NCI-H187 treated with DMSO at 0.1 percent for 48 hours (cell line): ENCODE results near the gene PLPPR2.
A peak's percentile ranks its signal among the peaks of the same experiment; 100 is the strongest.
"Not testable (repeated sequence)": the region's sequence is repeated elsewhere in the genome, so short reads cannot be mapped to it uniquely, and the experiment has no call there.

ENCODE experiments used
- DNase-seq: peaks from one replicate; lab custom pipeline; 2025; lab: John Stamatoyannopoulos, UW

PLPPR2 gene, protein sequence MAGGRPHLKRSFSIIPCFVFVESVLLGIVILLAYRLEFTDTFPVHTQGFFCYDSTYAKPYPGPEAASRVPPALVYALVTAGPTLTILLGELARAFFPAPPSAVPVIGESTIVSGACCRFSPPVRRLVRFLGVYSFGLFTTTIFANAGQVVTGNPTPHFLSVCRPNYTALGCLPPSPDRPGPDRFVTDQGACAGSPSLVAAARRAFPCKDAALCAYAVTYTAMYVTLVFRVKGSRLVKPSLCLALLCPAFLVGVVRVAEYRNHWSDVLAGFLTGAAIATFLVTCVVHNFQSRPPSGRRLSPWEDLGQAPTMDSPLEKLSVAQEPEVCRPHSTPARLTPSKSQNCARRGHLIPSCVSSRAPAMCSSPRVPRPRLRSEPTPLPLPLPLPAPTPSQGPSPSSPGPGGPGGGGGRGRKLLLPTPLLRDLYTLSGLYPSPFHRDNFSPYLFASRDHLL

DNA sequence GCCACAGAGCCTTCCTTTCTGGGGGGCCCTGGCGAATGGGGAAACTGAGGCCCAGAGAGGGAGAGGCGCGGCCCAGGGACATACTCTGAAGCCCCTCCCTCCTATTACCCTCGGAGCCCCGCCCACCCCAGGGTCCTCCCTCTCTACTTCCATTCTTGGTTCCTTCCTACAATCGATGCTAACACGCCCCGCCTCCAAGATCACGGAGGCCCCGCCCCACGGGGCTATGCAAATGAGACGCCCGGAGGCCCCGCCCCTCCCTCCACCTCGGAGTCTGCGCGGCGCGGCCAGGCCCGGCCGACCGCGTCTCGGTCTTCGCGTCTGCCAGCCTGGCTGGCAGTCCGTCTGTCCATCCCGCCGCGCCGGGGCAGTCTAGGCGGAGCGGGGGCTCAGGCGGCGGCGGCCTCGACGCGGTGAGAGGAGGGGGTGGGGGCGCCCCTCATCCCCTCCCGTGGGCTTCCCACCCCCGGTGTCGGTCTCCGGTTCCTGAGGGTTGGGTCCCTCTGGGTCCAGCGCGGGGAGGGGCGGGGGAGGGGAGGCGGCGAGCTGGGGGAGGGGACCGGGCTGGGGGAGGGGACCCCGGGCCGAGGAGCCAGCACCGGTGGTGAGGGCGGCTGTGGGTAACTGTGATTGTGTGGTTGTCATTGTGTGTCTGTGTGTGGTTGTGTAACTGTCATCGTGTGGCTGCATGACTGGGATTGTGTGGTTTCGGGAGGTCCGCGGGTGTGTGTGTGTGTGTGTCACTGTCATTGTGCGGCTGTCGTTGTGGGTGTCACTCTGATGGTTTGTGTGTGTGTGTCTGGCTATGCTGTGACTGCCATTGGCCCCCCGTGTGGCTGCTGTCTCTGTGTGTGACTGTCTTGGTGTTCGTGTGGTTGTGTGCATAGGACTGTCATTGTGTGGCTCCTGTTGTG, at the start of gene PLPPR2:
TSS of gene PLPPR2 (plus strand) at position 273 of the 914 bp plus-strand sequence. CDS start 2,242 bp downstream, outside the sequence.
- DNase-seq: peak; percentile 2

DNA sequence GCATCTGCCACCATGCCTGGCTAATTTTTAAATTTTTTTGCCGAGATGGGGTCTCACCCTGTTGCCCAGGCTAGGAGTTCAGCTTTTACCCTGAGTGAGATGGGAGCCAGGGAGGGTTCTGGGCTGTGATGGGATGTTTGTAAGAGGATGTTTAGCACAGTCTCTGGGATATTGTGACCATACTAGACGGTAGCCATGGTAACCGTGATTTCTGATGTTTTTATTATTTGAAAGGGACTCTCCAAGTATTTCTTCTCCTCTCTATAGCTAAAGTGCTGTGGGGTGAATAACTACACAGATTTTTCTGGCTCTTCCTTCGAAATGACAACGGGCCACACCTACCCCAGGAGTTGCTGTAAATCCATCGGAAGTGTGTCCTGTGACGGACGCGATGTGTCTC, 48.9 kb upstream of the PLPPR2 start:
- no peak for DNase-seq

DNA sequence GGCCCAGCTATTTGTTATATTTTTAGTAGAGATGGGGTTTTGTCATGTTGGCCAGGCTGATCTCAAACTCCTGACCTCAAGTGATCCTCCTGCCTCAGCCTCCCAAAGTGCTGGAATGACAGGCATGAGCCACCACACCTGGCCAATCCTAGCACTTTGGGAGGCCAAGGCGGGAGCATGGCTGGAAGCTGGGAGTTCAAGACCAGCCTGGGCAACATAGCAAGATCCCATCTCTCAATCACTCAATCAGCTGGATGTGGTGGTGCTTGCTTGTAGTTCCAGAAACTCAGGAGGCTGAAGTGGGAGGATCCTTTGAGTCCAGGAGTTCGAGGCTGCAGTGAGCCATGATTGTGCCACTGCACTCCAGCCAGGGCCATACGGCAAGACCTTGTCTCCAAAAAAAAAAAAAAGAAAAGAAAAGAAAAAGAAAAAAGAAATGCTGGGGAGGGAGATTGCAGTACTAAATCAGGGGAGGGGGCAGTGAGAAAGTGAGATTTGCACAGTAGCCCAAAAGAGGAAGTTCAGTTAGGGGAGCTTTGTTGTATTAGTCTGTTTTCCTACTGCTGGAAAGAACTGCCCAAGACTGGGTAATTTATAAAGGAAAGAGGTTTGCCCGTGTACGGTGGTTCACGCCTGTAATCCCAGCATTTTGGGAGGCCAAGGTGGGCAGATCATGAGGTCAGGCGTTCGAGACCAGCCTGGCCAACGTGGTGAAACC, 34.8 kb upstream of the PLPPR2 start:
- DNase-seq: not testable (repeated sequence)

DNA sequence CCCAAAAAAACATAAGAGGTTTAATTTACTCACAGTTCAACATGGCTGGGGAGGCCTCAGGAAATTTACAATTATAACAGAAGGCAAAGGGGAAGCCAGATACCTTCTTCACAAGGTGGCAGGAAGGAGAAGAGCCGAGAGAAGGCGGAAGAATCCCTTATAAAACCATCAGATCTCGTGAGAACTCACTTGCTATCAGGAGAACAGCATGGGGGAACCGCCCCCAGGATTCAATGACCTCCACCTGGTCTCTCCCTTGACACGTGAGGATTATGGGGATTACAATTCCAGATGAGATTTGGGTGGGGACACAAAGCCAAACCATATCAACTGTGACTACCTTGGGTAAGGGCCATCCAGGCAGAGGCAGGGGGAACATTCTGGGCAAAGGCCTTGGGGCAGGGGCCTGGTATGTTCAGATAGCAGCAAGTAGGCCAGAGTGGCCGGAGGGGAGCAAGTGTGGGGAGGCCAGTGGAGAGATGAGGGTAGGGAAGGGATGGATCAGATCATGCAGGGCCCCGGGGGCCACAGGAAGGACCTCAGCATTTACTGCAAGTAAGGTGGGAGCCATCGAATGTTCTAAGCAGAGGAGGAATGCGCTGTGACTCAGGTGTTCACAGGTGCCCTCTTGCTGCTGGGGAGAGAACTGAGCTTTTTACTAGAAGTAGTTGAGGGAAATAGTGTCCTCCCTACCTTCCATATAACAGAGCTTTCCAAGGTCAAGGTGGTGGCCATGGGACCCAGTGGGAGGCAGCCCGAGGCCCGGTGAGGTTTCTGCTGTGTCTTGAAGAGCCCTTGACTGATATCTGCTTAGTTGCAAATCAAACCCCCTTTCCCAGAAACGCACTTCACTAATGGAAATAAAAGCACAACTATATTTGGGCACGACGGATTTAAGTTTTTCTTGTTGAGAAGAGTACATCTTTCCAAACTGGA, 33.8 kb upstream of the PLPPR2 start:
- DNase-seq: no peak

DNA sequence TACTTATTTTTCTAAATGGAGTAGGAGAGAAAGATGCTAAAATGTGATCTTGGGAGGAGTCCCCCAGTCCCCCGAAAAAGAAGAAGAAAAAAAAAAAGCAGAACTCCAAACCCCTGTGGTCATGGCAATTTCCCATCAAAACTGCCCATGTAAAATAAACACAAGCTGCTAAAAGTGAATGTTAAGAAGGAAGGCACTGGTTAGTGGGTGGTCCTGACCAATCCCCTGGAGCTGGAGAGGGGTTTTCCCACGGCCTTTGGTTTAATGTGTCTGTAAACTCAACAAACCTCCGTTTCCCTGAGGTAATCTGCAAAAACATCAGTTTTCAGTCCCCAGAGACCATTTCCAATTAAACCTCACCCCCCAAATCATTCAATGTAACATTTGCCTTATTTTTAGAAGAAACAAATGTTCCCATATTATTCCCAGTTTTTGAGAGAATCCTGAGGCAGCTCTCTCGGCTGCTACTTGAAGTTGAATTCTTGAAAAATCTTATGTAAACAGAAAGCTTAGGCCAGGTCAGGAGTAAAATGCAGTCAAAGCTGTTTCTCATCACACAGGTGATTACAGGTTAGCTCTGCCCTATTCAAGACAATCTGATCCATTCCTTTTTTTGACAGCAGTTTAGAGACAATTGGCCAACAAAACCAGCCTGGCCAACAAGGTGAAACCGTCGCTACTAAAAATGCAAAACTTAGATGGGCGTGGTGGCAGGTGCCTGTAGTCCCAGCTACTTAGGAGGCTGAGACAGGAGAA, 32.8 kb upstream of the PLPPR2 start:
- no peak for DNase-seq

DNA sequence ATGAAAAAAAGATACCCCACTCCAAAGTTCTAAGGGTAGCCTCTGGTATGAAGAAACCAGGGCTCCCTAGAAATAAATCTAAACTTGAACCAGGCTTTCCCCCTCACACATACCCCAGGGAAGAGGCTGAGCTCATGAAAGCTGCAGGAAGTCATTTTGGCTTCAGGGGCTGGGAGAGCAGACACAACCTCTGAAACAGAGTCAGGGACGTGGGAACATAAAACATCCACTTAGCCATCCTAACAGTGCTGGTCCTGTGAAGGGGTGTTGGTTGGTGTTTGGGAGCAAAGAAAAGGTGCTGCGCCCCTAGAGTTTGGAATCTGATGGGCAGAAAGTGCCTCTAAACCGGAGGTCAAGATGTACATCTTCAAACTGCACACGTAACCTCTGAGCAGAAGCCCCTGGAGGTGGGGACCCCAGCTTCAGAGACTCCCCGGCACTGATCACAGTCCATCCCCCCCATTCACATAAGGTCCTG, 31.6 kb upstream of the PLPPR2 start:
- DNase-seq: no peak

DNA sequence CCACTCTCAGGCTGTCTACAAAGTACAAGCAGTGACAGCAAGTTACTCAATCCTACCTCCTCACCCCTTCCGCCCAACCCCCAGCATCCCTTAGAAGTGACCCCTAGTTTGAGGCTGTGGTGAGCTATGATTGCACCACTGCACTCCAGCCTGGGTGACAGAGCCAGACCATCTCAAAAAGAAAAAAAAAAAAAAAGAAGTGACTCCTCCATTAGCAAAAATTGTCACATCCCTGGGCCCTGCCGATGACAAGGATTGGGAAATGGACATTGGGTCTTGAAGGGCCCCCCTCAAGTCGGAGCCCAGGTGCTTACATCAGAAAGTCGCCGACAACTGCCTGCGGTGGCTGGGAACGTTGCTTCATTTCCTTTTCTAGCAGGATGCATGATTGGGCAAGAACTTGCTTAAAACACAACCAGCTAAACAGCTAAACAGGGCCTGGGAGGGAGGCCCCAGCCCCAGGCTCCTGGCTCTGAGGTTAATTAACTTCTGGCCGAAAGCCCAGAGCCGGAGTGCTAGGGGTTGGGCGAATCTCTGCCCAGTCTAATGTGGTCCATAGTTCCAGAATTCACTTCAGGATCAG, 31.1 kb upstream of the PLPPR2 start:
- no peak for DNase-seq

DNA sequence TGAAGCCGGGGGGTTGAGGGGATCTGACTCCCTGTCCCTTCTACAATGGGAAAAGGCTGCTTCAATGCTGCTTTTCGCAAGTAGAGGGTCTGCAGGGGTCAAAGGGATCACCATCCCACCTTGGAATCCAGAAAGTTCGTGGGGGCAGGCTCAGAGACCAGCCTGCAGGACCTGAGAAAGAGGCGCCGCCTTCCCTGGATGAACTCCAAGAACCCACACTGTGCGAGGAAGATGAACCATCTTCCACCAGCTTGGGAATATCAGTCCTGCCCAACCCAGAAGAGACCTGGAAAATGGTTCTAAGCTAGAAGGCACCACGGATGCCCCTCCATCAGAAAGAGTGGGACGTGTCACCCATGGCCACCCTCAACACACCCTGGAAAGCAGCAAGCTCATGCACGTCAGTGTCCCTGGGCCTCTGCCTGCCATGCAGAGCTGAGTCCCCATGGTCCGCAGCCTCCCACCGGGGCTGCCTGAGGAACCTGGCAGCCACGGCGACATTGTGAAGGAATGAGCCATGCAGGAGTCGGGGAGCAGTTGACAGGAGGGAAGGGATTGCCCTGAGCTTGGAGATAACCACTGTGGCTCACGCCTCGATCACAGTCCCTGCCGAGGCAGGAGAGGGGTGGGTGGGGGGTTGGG, 30.4 kb upstream of the PLPPR2 start:
- DNase-seq: no peak

DNA sequence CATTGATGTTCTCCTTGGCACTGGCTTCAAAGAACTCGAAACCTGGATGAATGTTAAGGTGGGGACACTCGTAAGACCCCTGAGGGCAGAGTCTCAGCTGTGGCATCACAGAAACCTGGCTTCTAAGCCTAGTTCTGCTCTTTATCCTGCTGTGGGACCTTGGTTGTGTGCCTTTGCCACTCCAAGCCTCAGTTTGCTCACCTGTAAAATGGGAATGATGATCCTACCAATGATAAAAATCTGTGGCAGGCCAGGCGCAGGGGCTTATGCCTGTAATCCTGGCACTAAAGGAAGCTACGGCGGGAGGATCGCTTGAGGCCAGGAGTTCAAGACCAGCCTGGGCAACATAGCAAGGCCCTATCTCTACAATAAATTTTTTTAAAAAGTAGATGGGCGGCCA, 29.7 kb upstream of the PLPPR2 start:
- DNase-seq: no peak

DNA sequence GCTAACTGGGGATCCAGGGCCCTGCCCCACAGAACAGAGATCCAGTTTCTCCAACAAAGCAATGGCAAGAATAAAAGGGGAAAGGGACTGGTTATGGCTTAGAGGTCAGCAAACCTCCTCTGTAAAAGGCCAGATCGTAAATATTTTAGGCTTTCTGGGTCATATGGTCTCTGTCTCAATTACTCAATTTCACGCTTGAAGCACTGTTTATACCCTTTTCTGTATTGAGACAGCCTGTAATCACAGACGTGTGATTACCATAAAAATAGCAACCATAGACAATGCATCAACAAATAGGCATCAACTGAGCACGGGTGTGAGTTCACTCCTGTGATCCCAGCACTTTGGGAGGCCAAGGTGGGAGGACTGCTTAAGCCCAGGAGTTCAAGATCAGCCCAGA, 25.1 kb upstream of the PLPPR2 start:
- no peak for DNase-seq

DNA sequence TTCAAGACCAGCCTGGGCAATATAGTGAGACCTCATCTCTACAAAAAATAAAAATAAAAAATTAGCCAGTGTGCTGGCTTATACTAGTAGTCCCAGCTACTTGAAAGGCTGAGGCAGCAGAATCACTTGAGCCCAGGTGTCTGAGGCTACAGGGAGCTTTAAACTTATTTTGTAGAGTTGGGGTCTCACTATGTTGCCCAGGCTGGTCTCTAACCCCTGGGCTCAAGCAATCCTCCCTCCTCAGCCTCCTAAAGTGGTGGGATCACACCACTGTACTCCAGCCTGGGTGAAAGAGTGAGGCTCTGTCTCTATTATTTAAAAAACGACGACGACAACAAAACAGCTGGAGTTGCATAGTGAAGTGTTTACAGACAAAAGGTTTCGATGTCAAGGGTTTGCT, 23.7 kb upstream of the PLPPR2 start:
- DNase-seq: no peak

DNA sequence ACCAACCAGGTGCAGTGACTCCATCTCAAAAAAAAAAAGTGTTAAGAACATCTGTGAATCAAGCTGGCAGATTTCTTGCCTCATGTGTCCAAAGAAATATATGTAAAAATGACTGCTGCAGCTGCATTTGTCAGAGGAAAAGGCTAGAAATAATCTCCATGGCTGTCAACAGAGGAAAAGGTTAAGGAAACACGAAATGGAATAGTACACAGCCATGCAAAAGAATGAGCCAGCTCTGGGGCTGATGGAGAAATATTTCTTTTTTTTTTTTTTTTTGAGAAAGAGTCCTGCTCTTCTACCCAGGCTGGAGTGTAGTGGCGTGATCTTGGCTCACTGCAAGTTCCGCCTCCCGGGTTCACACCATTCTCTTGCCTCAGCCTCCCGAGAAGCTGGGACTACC, 22.4 kb upstream of the PLPPR2 start:
- DNase-seq: no peak

DNA sequence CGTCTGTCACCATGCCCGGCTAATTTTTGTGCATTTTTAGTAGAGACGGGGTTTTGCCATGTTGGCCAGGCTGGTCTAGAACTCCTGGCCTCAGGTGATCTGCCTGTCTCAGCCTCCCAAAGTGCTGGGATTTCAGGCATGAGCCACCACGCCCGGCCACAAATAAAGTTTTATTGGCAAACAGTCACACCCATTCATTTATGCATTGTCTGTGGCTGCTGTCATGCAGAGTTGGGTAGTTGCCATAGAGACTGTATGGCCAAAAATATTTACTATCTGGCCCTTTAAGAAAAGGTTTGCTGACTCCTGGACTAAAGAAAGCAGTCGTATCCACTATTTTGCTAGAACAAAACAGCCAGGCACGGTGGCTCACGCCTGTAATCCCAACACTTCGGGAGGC, 21.4 kb upstream of the PLPPR2 start:
- DNase-seq: not testable (repeated sequence)

DNA sequence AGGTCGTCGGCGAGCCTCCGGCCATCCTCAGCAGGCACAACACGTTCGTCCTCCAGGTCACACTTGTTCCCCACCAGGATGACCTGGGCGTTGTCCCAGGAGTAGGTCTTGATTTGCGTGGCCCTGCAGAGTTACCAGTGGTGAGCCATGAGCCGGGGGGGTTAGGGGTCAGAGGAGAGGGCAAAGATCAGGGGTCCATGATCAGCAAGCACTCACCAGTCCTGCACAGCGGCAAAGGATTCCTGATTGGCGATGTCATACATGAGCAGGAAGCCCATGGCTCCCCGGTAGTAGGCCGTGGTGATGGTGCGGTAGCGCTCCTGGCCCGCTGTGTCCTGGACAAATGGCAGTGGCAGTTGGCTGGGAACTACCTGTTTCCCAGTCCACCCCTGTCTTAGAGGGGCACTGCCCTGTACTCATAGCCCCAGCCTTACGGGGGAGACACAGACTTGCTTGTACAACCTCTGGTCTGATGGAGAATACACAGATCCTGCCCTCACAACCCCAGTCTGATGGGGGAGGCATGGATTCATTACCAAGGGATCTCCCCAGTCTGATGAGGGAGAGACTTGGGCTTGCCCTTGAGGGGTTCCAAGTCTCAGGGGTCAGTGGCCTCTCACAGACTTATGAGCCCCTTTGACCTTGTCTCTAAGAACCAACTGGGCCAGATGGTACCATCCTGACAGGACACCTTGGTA, 19.6 kb upstream of the PLPPR2 start:
- no peak for DNase-seq

DNA sequence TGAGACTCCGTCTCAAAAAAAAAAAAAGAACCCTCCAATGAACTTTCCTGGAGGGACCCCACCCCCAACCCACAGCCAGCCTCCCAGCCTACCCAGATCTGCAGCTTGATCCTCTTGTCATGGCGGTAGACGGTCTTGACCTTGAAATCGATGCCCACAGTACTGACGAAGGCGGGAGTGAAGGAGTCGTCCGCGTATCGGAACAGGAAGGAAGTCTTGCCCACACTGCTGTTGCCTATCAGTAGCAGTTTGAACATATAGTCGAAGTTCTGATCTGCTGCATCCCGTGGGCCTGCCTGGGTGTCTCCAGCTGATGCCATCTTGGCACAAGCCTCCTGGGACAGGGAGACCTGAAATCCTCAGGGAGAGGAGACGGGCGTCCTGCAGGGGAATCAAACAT, 18.2 kb upstream of the PLPPR2 start:
- no peak for DNase-seq

DNA sequence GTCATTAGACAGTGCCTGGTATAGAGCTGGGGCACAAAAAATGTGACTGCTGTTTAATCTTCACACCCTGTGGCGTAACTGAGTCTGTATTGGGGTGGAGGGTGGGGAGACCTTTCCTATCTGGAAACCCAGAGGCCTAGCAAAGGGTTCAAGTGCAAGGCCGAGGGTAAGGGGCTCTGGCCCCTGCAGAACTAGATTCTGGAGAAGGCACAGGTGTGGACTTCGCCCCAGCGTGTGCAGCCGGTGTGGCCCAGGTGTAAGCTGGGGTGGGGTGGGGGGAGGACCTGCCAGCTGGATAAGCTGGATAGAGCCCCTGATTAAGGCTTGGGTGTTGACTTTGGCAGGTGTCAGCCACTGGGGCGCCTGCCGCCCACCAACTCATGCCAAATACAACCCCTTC, 17.1 kb upstream of the PLPPR2 start:
- DNase-seq: no peak

DNA sequence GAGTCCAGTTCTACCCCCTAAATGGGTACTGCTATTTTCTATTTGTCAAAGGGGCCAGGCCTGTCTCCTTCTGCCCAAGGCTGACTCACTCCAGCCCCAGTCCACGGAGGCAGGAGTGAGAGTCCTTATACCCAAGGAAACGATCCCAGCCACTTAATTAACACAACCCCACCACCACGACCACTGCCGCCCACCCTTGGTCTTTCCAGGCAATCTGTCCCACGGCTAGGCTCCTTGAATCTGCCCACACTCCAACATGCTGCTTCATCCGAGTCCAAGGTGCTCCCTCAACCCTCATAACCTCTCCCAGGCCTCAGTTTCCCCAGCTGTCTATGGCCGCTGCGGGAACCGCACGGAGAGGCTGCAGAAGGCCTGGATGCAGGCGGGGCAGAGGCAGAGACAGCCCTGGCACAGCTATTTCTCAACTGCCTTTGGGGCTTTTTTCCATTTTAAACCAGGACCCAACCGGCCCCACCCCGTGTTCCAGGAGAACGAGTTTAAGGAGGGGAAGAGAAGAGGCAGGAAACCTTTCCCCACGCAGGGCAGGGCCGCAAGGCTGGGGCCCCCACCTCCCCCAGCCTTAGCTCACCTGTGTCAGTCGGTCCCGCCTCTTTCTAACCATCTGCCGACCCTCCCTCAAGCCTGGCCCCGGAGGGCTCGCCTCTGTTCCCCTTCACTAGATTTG, 16.5 kb upstream of the PLPPR2 start:
- DNase-seq: no peak
